ENCODE results near the gene ANKRD42. TPM values are rescaled to one million over a fixed set of nuclear protein-coding genes. Genes with fewer than 3 reads are reported as not detected.

ANKRD42 gene
- total and polyA plus RNA-seq, 9 of the 15 experiments (the other 6 are each of a cell fraction or from before 2014, with no cell fraction given) = 2.8 to 9.1 (median 6.1) TPM

GRCh38 chr11:83194281-83195142 is 1.0 kb downstream of the ANKRD42 start (continued):
- TF ChIP-seq LEF1 (IDR thresholded peaks at IDR 0.05) (no peak), E4F1 (CRISPR knock-in tag; IDR thresholded peaks at IDR 0.05; ENCODE audit: borderline replicate concordance) (no peak), ZNF354B (CRISPR knock-in tag; IDR thresholded peaks at IDR 0.05) (no peak), LCOR (CRISPR knock-in tag; IDR thresholded peaks at IDR 0.05) (no peak), GTF2A2 (tag; IDR thresholded peaks at IDR 0.05) (no peak), ZNF780A (CRISPR knock-in tag; IDR thresholded peaks at IDR 0.05) (no peak), SLC30A9 (CRISPR knock-in tag; IDR thresholded peaks at IDR 0.05) (no peak)
- TF ChIP-seq, protein P1, sequence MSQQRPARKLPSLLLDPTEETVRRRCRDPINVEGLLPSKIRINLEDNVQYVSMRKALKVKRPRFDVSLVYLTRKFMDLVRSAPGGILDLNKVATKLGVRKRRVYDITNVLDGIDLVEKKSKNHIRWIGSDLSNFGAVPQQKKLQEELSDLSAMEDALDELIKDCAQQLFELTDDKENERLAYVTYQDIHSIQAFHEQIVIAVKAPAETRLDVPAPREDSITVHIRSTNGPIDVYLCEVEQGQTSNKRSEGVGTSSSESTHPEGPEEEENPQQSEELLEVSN (IDR thresholded peaks at IDR 0.05; ENCODE audit: borderline replicate concordance in 1 of 2, extremely low read depth in 1 of 2, insufficient read depth in 1 of 2, insufficient read length in 1 of 2, low read depth in 1 of 2, low read length in 1 of 2, poor library complexity in 1 of 2, severe bottlenecking in 1 of 2) = peak in 1 of 2 experiments; percentile 25
- TF ChIP-seq, protein P2, sequence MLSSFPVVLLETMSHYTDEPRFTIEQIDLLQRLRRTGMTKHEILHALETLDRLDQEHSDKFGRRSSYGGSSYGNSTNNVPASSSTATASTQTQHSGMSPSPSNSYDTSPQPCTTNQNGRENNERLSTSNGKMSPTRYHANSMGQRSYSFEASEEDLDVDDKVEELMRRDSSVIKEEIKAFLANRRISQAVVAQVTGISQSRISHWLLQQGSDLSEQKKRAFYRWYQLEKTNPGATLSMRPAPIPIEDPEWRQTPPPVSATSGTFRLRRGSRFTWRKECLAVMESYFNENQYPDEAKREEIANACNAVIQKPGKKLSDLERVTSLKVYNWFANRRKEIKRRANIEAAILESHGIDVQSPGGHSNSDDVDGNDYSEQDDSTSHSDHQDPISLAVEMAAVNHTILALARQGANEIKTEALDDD (IDR thresholded peaks at IDR 0.05) = no peak
- TF ChIP-seq, protein P3, sequence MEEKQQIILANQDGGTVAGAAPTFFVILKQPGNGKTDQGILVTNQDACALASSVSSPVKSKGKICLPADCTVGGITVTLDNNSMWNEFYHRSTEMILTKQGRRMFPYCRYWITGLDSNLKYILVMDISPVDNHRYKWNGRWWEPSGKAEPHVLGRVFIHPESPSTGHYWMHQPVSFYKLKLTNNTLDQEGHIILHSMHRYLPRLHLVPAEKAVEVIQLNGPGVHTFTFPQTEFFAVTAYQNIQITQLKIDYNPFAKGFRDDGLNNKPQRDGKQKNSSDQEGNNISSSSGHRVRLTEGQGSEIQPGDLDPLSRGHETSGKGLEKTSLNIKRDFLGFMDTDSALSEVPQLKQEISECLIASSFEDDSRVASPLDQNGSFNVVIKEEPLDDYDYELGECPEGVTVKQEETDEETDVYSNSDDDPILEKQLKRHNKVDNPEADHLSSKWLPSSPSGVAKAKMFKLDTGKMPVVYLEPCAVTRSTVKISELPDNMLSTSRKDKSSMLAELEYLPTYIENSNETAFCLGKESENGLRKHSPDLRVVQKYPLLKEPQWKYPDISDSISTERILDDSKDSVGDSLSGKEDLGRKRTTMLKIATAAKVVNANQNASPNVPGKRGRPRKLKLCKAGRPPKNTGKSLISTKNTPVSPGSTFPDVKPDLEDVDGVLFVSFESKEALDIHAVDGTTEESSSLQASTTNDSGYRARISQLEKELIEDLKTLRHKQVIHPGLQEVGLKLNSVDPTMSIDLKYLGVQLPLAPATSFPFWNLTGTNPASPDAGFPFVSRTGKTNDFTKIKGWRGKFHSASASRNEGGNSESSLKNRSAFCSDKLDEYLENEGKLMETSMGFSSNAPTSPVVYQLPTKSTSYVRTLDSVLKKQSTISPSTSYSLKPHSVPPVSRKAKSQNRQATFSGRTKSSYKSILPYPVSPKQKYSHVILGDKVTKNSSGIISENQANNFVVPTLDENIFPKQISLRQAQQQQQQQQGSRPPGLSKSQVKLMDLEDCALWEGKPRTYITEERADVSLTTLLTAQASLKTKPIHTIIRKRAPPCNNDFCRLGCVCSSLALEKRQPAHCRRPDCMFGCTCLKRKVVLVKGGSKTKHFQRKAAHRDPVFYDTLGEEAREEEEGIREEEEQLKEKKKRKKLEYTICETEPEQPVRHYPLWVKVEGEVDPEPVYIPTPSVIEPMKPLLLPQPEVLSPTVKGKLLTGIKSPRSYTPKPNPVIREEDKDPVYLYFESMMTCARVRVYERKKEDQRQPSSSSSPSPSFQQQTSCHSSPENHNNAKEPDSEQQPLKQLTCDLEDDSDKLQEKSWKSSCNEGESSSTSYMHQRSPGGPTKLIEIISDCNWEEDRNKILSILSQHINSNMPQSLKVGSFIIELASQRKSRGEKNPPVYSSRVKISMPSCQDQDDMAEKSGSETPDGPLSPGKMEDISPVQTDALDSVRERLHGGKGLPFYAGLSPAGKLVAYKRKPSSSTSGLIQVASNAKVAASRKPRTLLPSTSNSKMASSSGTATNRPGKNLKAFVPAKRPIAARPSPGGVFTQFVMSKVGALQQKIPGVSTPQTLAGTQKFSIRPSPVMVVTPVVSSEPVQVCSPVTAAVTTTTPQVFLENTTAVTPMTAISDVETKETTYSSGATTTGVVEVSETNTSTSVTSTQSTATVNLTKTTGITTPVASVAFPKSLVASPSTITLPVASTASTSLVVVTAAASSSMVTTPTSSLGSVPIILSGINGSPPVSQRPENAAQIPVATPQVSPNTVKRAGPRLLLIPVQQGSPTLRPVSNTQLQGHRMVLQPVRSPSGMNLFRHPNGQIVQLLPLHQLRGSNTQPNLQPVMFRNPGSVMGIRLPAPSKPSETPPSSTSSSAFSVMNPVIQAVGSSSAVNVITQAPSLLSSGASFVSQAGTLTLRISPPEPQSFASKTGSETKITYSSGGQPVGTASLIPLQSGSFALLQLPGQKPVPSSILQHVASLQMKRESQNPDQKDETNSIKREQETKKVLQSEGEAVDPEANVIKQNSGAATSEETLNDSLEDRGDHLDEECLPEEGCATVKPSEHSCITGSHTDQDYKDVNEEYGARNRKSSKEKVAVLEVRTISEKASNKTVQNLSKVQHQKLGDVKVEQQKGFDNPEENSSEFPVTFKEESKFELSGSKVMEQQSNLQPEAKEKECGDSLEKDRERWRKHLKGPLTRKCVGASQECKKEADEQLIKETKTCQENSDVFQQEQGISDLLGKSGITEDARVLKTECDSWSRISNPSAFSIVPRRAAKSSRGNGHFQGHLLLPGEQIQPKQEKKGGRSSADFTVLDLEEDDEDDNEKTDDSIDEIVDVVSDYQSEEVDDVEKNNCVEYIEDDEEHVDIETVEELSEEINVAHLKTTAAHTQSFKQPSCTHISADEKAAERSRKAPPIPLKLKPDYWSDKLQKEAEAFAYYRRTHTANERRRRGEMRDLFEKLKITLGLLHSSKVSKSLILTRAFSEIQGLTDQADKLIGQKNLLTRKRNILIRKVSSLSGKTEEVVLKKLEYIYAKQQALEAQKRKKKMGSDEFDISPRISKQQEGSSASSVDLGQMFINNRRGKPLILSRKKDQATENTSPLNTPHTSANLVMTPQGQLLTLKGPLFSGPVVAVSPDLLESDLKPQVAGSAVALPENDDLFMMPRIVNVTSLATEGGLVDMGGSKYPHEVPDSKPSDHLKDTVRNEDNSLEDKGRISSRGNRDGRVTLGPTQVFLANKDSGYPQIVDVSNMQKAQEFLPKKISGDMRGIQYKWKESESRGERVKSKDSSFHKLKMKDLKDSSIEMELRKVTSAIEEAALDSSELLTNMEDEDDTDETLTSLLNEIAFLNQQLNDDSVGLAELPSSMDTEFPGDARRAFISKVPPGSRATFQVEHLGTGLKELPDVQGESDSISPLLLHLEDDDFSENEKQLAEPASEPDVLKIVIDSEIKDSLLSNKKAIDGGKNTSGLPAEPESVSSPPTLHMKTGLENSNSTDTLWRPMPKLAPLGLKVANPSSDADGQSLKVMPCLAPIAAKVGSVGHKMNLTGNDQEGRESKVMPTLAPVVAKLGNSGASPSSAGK (IDR thresholded peaks at IDR 0.05) = 0 out of 2 replicates have a peak, but pooled peaks have one; percentile 3
